ENCODE measurements around the gene RGS6.

The RGS6 gene

GRCh38 chr14:72014486-72014885 lies 82.3 kb downstream of the RGS6 start:
- no peak for ATAC-seq
- DNase-seq: no peak

GRCh38 chr14:72017290-72017689 lies 85.1 kb downstream of the RGS6 start:
- ATAC-seq (no peak), DNase-seq (no peak)

GRCh38 chr14:72023128-72024042 lies 91.2 kb downstream of the RGS6 start:
- ATAC-seq: no peak
- no peak for DNase-seq

GRCh38 chr14:72024043-72024407 lies 91.8 kb downstream of the RGS6 start:
- peak; percentile 30 for DNase-seq
- ATAC-seq: peak; percentile 69

- DNase-seq: no peak
- no peak for ATAC-seq
Measured at GRCh38 chr14:72024504-72024903, 92.3 kb downstream of the RGS6 start.

GRCh38 chr14:72026536-72026935 lies 94.3 kb downstream of the RGS6 start:
- no peak for ATAC-seq
- no peak for DNase-seq

GRCh38 chr14:72027061-72027460 lies 94.8 kb downstream of the RGS6 start:
- DNase-seq (no peak), ATAC-seq (no peak)

GRCh38 chr14:72033365-72033764 lies 101.1 kb downstream of the RGS6 start:
- DNase-seq (no peak), ATAC-seq (no peak)

GRCh38 chr14:72040528-72040927 lies 108.3 kb downstream of the RGS6 start:
- ATAC-seq (no peak), DNase-seq (no peak)

GRCh38 chr14:72045271-72045670 lies 113.0 kb downstream of the RGS6 start:
- ATAC-seq: no peak
- no peak for DNase-seq

GRCh38 chr14:72045885-72046284 lies 113.7 kb downstream of the RGS6 start:
- no peak for ATAC-seq

GRCh38 chr14:72049462-72049861 lies 117.2 kb downstream of the RGS6 start:
- DNase-seq: peak; percentile 9
- peak; percentile 98 for ATAC-seq

More at GRCh38 chr14:72045885-72046284, 113.7 kb downstream of the RGS6 start:
- DNase-seq: no peak

GRCh38 chr14:72052356-72052755 lies 120.1 kb downstream of the RGS6 start:
- ATAC-seq: no peak
- DNase-seq: no peak

GRCh38 chr14:72053651-72054050 lies 121.4 kb downstream of the RGS6 start:
- DNase-seq: no peak
- no peak for ATAC-seq

- DNase-seq: no peak
- ATAC-seq: no peak
Measured at GRCh38 chr14:72054911-72055310, 122.7 kb downstream of the RGS6 start.

- ATAC-seq: no peak
- no peak for DNase-seq
Measured at GRCh38 chr14:72057701-72058285, 125.6 kb downstream of the RGS6 start.

- DNase-seq (no peak), ATAC-seq (no peak)
Measured at GRCh38 chr14:72060460-72060859, 128.2 kb downstream of the RGS6 start.

- ATAC-seq (no peak), DNase-seq (no peak)
Measured at GRCh38 chr14:72060917-72061316, 128.7 kb downstream of the RGS6 start.

GRCh38 chr14:72061718-72062117 lies 129.5 kb downstream of the RGS6 start:
- ATAC-seq: no peak

GRCh38 chr14:72063761-72064282 lies 131.6 kb downstream of the RGS6 start:
- ATAC-seq: no peak
- no peak for DNase-seq

More at GRCh38 chr14:72061718-72062117, 129.5 kb downstream of the RGS6 start:
- DNase-seq: no peak

- DNase-seq: no peak
- no peak for ATAC-seq
Measured at GRCh38 chr14:72064501-72064900, 132.3 kb downstream of the RGS6 start.

- no peak for ATAC-seq
- DNase-seq: no peak
Measured at GRCh38 chr14:72070458-72070857, 138.2 kb downstream of the RGS6 start.

GRCh38 chr14:72075649-72076334 lies 143.6 kb downstream of the RGS6 start:
- ATAC-seq (no peak), DNase-seq (no peak)
